OCI-LY7 (cell line): ENCODE measurements around the gene MYOF. TPM values are rescaled to one million over a fixed set of nuclear protein-coding genes. Genes with fewer than 3 reads are reported as not detected.

ENCODE experiments used
- BruUV-seq: library from RNA; stranded (reverse); fragments of 400-500 nt; replicated peaks from 2 replicates; lab custom pipeline; 2021; lab: Mats Ljungman, UMichigan
- CTCF ChIA-PET: fragments of 300-600 bp; sonication (Branson Sonifier 250); formaldehyde crosslinking; loops from one replicate; lab custom pipeline; 2022; ENCODE audit warnings: antibody characterized with exemption; ENCODE audit not compliant: unreplicated experiment; lab: Charles Lee
- POLR2A ChIA-PET: fragments of 300-600 bp; sonication (Branson Sonifier 250); formaldehyde crosslinking; loops from one replicate; lab custom pipeline; 2022; ENCODE audit warnings: antibody characterized with exemption; lab: Charles Lee
- DNase-seq: peaks from one replicate; pipeline ENCODE4 v3.0.0-alpha.2; 2015; ENCODE audit warnings: low spot score
- H2AFZ ChIP-seq: fragments of 200-600 bp; sonication (generic), shearing (Covaris generic); 2 replicates; pipeline ENCODE4 v1.6.1; 2014; ENCODE audit warnings: mild to moderate bottlenecking, antibody characterized with exemption, low read length, moderate library complexity
- H3K27ac ChIP-seq: fragments of 200-600 bp; sonication (generic); 2 replicates; pipeline ENCODE4 v1.5.1; 2014; ENCODE audit warnings: mixed run types, low read depth, mild to moderate bottlenecking, moderate library complexity, low read length, inconsistent platforms; ENCODE audit not compliant: poor library complexity, severe bottlenecking
- H3K36me3 ChIP-seq: fragments of 200-600 bp; sonication (generic); 2 replicates; pipeline ENCODE4 v1.6.1; 2014; ENCODE audit warnings: mild to moderate bottlenecking, antibody characterized with exemption, low read length, moderate library complexity, mixed read lengths; ENCODE audit not compliant: insufficient read depth
- H3K4me1 ChIP-seq: fragments of 200-600 bp; sonication (generic); 2 replicates; pipeline ENCODE4 v1.5.1; 2014; ENCODE audit warnings: mild to moderate bottlenecking, low read length; ENCODE audit not compliant: insufficient read depth, poor library complexity, severe bottlenecking
- H3K4me2 ChIP-seq: fragments of 200-600 bp; sonication (generic); 2 replicates; pipeline ENCODE4 v1.6.1; 2014; ENCODE audit warnings: mild to moderate bottlenecking, low read length
- H3K4me3 ChIP-seq: fragments of 200-600 bp; sonication (generic); 2 replicates; pipeline ENCODE4 v1.5.1; 2014; ENCODE audit warnings: mild to moderate bottlenecking, low read depth, low read length; ENCODE audit not compliant: poor library complexity, severe bottlenecking
- H3K79me2 ChIP-seq: fragments of 200-600 bp; sonication (generic); 2 replicates; pipeline ENCODE4 v1.6.1; 2016; ENCODE audit warnings: low read depth, mild to moderate bottlenecking, low read length, moderate library complexity, mixed read lengths; ENCODE audit not compliant: insufficient read depth
- H3K9me2 ChIP-seq: fragments of 200-600 bp; sonication (generic); 2 replicates; pipeline ENCODE4 v1.6.1; 2016; ENCODE audit warnings: mild to moderate bottlenecking, low read length, mixed read lengths; ENCODE audit not compliant: insufficient read depth
- H3K9me3 ChIP-seq: fragments of 200-600 bp; sonication (generic); 2 replicates; pipeline ENCODE4 v1.6.1; 2014; ENCODE audit warnings: mild to moderate bottlenecking, mixed run types, low read length, mixed read lengths
- H4K20me1 ChIP-seq: fragments of 200-600 bp; sonication (generic); 2 replicates; pipeline ENCODE4 v1.6.1; 2014; ENCODE audit warnings: mild to moderate bottlenecking, antibody characterized with exemption, low read length, moderate library complexity, mixed read lengths; ENCODE audit not compliant: insufficient read depth
- CTCF ChIP-seq: fragments of 200-600 bp; sonication (generic); conservative IDR thresholded peaks from 2 replicates; pipeline ENCODE4 v1.5.1; 2014; ENCODE audit warnings: mild to moderate bottlenecking, antibody characterized with exemption, low read length, moderate library complexity, mixed read lengths
- EZH2phosphoT487 ChIP-seq: fragments of 200-600 bp; sonication (generic); IDR thresholded peaks from 2 replicates; pipeline ENCODE4 v1.6.1; 2018; ENCODE audit warnings: low read depth, borderline replicate concordance, mild to moderate bottlenecking, mixed run types, antibody characterized with exemption, low read length, moderate library complexity, mixed read lengths
- intact Hi-C: fragments of 100-400 bp; cut with micrococcal nuclease; formaldehyde crosslinking; loops from one replicate; pipeline ENCODE4 v1.10.0; 2022; ENCODE audit not compliant: unreplicated experiment
- total RNA-seq, 2 experiments: library from RNA; depleted of rRNA in 1 of 2; stranded (reverse); fragments of >200 nt in 1 of 2; shearing (Covaris generic) in 1 of 2; gene quantifications; 2 replicates each; pipeline ENCODE4 v1.2.3, GENCODE V29; 2014 to 2022

The MYOF gene
- total RNA-seq, 2 experiments from 2014 or later: 0.42 TPM; not detected in 1

- TF ChIP-seq CTCF (no peak), EZH2phosphoT487 (no peak)
- H4K20me1 ChIP-seq: no peaks in the 10 kb centered on the region
- H3K4me1 ChIP-seq: peaks cover 22% of the 10 kb centered on the region
- no peak for DNase-seq
- no peak overlapping the region for H2AFZ ChIP-seq
- H3K4me2 ChIP-seq: no peak overlapping the region
- H3K79me2 ChIP-seq: no peaks in the 10 kb centered on the region
- no TSS peak for BruUV-seq
- intact Hi-C loops: no loop called here
- no peak overlapping the region for H3K4me3 ChIP-seq
- H3K36me3 ChIP-seq: no peaks in the 10 kb centered on the region
- H3K27ac ChIP-seq: no peak overlapping the region
- no peaks in the 10 kb centered on the region for H3K9me2 ChIP-seq
- ChIA-PET POLR2A (no interaction called here), CTCF (no interaction called here)
- H3K9me3 ChIP-seq: 0 out of 2 replicates have a peak, but pooled peaks cover 5% of the 10 kb centered on the region
Observed at GRCh38 chr10:93463723-93464476, 18.2 kb downstream of the MYOF start.

- peak; percentile 21 for DNase-seq
- ChIA-PET POLR2A (interaction anchor here (0.5 to 0.6 kb wide), 3 partner anchors 36 to 1185 kb away, joined by 3 read pairs; no protein-coding TSS in a partner anchor), CTCF (no interaction called here)
- no peaks in the 10 kb centered on the region for H3K79me2 ChIP-seq
- H3K27ac ChIP-seq: no peak overlapping the region
- H3K36me3 ChIP-seq: no peaks in the 10 kb centered on the region
- H3K4me2 ChIP-seq: no peak overlapping the region
- no peak for TF ChIP-seq CTCF
- TF ChIP-seq EZH2phosphoT487: no peak
- H3K9me3 ChIP-seq: 0 out of 2 replicates have a peak, but pooled peaks cover 5% of the 10 kb centered on the region
- H3K9me2 ChIP-seq: no peaks in the 10 kb centered on the region
- peaks cover 22% of the 10 kb centered on the region for H3K4me1 ChIP-seq
- peak overlapping the region; percentile 48; the same call in 1 of the 2 replicates for H2AFZ ChIP-seq
- no peaks in the 10 kb centered on the region for H4K20me1 ChIP-seq
- BruUV-seq: no TSS peak
- intact Hi-C loops: no loop called here
- no peak overlapping the region for H3K4me3 ChIP-seq
Observed at GRCh38 chr10:93462881-93463280, 19.3 kb downstream of the MYOF start.

GRCh38 chr10:93462371-93462770 is 19.8 kb downstream of the MYOF start:
- TF ChIP-seq EZH2phosphoT487 (no peak), CTCF (no peak)
- intact Hi-C loops: no loop called here
- no peak overlapping the region for H3K27ac ChIP-seq
- H2AFZ ChIP-seq: no peak overlapping the region
- ChIA-PET POLR2A (interaction anchor here (0.5 to 1.3 kb wide), 7 partner anchors 10 to 1184 kb away, joined by 3 to 6 read pairs (median 3); no protein-coding TSS in a partner anchor), CTCF (no interaction called here)
- 0 out of 2 replicates have a peak, but pooled peaks cover 5% of the 10 kb centered on the region for H3K9me3 ChIP-seq
- no peaks in the 10 kb centered on the region for H3K9me2 ChIP-seq
- no peaks in the 10 kb centered on the region for H3K79me2 ChIP-seq
- no peak overlapping the region for H3K4me3 ChIP-seq
- BruUV-seq: no TSS peak
- peaks cover 22% of the 10 kb centered on the region for H3K4me1 ChIP-seq
- no peak overlapping the region for H3K4me2 ChIP-seq
- no peaks in the 10 kb centered on the region for H3K36me3 ChIP-seq
- no peaks in the 10 kb centered on the region for H4K20me1 ChIP-seq
- no peak for DNase-seq
